Brain pericyte (primary cell): ENCODE measurements around the gene TMTC2.
"Not testable (repeated sequence)": the region's sequence is repeated elsewhere in the genome, so short reads cannot be mapped to it uniquely, and the experiment has no call there.

Experiments
- DNase-seq: peaks from one replicate; pipeline ENCODE4 v3.0.0-alpha.2; 2012; ENCODE audit warnings: low read depth, low spot score

TMTC2 gene

GRCh38 chr12:82788594-82788993 is 101.9 kb downstream of the TMTC2 start:
- no peak for DNase-seq

GRCh38 chr12:82789674-82790073 is 103.0 kb downstream of the TMTC2 start:
- no peak for DNase-seq

GRCh38 chr12:82793751-82794281 is 107.1 kb downstream of the TMTC2 start:
- DNase-seq: no peak

- DNase-seq: no peak
Observed at GRCh38 chr12:82797480-82797879, 110.8 kb downstream of the TMTC2 start.

- DNase-seq: no peak
Observed at GRCh38 chr12:82800185-82800584, 113.5 kb downstream of the TMTC2 start.

- DNase-seq: no peak
Observed at GRCh38 chr12:82801951-82802610, 115.4 kb downstream of the TMTC2 start.

GRCh38 chr12:82803201-82803600 is 116.5 kb downstream of the TMTC2 start:
- no peak for DNase-seq

- no peak for DNase-seq
Observed at GRCh38 chr12:82804601-82805000, 117.9 kb downstream of the TMTC2 start.

GRCh38 chr12:82805004-82805403 is 118.3 kb downstream of the TMTC2 start:
- not testable (repeated sequence) for DNase-seq

GRCh38 chr12:82805812-82806497 is 119.2 kb downstream of the TMTC2 start:
- DNase-seq: no peak

GRCh38 chr12:82807132-82807737 is 120.5 kb downstream of the TMTC2 start:
- DNase-seq: no peak

- DNase-seq: no peak
Observed at GRCh38 chr12:82810568-82810967, 123.9 kb downstream of the TMTC2 start.

GRCh38 chr12:82817368-82817767 is 130.7 kb downstream of the TMTC2 start:
- no peak for DNase-seq

- no peak for DNase-seq
Observed at GRCh38 chr12:82818271-82819035, 131.7 kb downstream of the TMTC2 start.

GRCh38 chr12:82826505-82826904 is 139.8 kb downstream of the TMTC2 start:
- DNase-seq: no peak

GRCh38 chr12:82832096-82832495 is 145.4 kb downstream of the TMTC2 start:
- no peak for DNase-seq

GRCh38 chr12:82832981-82833380 is 146.3 kb downstream of the TMTC2 start:
- no peak for DNase-seq

GRCh38 chr12:82833481-82833880 is 146.8 kb downstream of the TMTC2 start:
- no peak for DNase-seq

- DNase-seq: no peak
Observed at GRCh38 chr12:82835217-82835616, 148.5 kb downstream of the TMTC2 start.

GRCh38 chr12:82838131-82838551 is 151.4 kb downstream of the TMTC2 start:
- DNase-seq: no peak

GRCh38 chr12:82838827-82839226 is 152.1 kb downstream of the TMTC2 start:
- no peak for DNase-seq

GRCh38 chr12:82839796-82840195 is 153.1 kb downstream of the TMTC2 start:
- DNase-seq: no peak
